OCI-LY1 (cell line): Measurements from ENCODE around the gene NUP98.

Source experiments
- H2AFZ ChIP-seq: fragments of 200-600 bp; sonication (generic), shearing (Covaris generic); 2 replicates; pipeline ENCODE4 v1.6.0; 2014; ENCODE audit warnings: antibody characterized with exemption, mild to moderate bottlenecking, low read length
- H3F3A ChIP-seq: fragments of 200-600 bp; sonication (generic), shearing (Covaris generic); 2 replicates; pipeline ENCODE4 v1.6.0; 2014; ENCODE audit warnings: mild to moderate bottlenecking, antibody characterized with exemption, low read length, moderate library complexity; ENCODE audit not compliant: insufficient read depth
- H3K27ac ChIP-seq: fragments of 200-600 bp; sonication (generic); 2 replicates; pipeline ENCODE4 v1.5.1; 2014; ENCODE audit warnings: low read length, mixed run types, mild to moderate bottlenecking, low read depth; ENCODE audit not compliant: poor library complexity, severe bottlenecking
- H3K27me3 ChIP-seq: fragments of 200-600 bp; sonication (generic); 2 replicates; pipeline ENCODE4 v1.6.0; 2014; ENCODE audit warnings: antibody characterized with exemption, mild to moderate bottlenecking, low read length, moderate library complexity; ENCODE audit not compliant: insufficient read depth
- H3K36me3 ChIP-seq: fragments of 200-600 bp; sonication (generic); 2 replicates; pipeline ENCODE4 v1.6.1; 2014; ENCODE audit warnings: mild to moderate bottlenecking, antibody characterized with exemption, low read length, moderate library complexity, mixed read lengths; ENCODE audit not compliant: insufficient read depth
- H3K4me1 ChIP-seq: fragments of 200-600 bp; sonication (generic); 2 replicates; pipeline ENCODE4 v1.5.1; 2014; ENCODE audit warnings: mild to moderate bottlenecking, low read length, moderate library complexity; ENCODE audit not compliant: insufficient read depth, severe bottlenecking
- H3K4me2 ChIP-seq: fragments of 200-600 bp; sonication (generic), shearing (Covaris generic); 2 replicates; pipeline ENCODE4 v1.6.1; 2014; ENCODE audit warnings: low read length
- H3K4me3 ChIP-seq: fragments of 200-600 bp; sonication (generic); 2 replicates; pipeline ENCODE4 v1.5.1; 2014; ENCODE audit warnings: low read length, low read depth, mild to moderate bottlenecking, mixed read lengths; ENCODE audit not compliant: poor library complexity, severe bottlenecking
- H3K79me2 ChIP-seq: fragments of 200-600 bp; shearing (Covaris generic); 2 replicates; pipeline ENCODE4 v1.6.1; 2016; ENCODE audit warnings: mixed run types, low read length, mixed read lengths; ENCODE audit not compliant: insufficient read depth
- H3K9ac ChIP-seq: fragments of 200-600 bp; sonication (generic), shearing (Covaris generic); 2 replicates; pipeline ENCODE4 v1.6.1; 2014; ENCODE audit warnings: mild to moderate bottlenecking, low read length, mixed read lengths
- H3K9me2 ChIP-seq: fragments of 200-600 bp; sonication (generic), shearing (Covaris generic); 2 replicates; pipeline ENCODE4 v1.6.1; 2014; ENCODE audit warnings: low read depth, mild to moderate bottlenecking, low read length, mixed read lengths
- H3K9me3 ChIP-seq: fragments of 200-600 bp; shearing (Covaris generic); 2 replicates; pipeline ENCODE4 v1.6.1; 2014; ENCODE audit warnings: low read length, mixed read lengths
- H4K20me1 ChIP-seq: fragments of 200-600 bp; sonication (generic), shearing (Covaris generic); 2 replicates; pipeline ENCODE4 v1.6.0; 2016; ENCODE audit warnings: mild to moderate bottlenecking, low read length; ENCODE audit not compliant: insufficient read depth
- EZH2 ChIP-seq: fragments of 200-600 bp; sonication (generic), shearing (Covaris generic); IDR thresholded peaks from 2 replicates; pipeline ENCODE4 v1.8.0; 2017; ENCODE audit warnings: borderline replicate concordance, mixed run types, mild to moderate bottlenecking, antibody characterized with exemption, low read length, moderate library complexity, mixed read lengths
- TF ChIP-seq, protein P1 (sequence below): fragments of 200-600 bp; sonication (generic), shearing (Covaris generic); IDR thresholded peaks from 2 replicates; pipeline ENCODE4 v1.5.1; 2017; ENCODE audit warnings: mild to moderate bottlenecking, antibody characterized with exemption, low read length, moderate library complexity, mixed read lengths

NUP98 gene

DNA sequence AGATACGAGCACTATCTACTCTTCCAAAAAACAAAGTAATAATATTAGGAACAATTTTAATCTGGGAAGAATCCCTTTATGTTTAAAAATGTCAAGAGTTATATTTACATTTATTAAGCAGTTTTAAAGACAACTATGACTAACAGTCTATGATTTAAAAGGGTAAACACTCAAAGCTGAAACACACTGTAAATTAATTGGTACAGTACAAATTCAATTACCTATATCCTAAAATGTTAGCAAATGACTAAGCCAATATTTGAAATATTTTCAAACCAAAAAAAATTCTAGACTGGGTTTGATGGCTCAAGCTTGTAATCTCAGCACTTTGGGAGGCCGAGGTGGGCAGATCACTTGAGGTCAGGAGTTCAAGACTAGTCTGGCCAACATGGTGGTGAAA is 90.2 kb downstream of the NUP98 start:
- no peaks in the 10 kb centered on the region for H3K9me3 ChIP-seq
- H3K4me3 ChIP-seq: no peak overlapping the region
- H3K9ac ChIP-seq: no peak overlapping the region
- H3K27me3 ChIP-seq: no peaks in the 10 kb centered on the region
- H3K4me1 ChIP-seq: no peaks in the 10 kb centered on the region
- no peak overlapping the region for H2AFZ ChIP-seq
- no peak overlapping the region for H3K27ac ChIP-seq
- no peak for TF ChIP-seq EZH2
- TF ChIP-seq, protein P1, sequence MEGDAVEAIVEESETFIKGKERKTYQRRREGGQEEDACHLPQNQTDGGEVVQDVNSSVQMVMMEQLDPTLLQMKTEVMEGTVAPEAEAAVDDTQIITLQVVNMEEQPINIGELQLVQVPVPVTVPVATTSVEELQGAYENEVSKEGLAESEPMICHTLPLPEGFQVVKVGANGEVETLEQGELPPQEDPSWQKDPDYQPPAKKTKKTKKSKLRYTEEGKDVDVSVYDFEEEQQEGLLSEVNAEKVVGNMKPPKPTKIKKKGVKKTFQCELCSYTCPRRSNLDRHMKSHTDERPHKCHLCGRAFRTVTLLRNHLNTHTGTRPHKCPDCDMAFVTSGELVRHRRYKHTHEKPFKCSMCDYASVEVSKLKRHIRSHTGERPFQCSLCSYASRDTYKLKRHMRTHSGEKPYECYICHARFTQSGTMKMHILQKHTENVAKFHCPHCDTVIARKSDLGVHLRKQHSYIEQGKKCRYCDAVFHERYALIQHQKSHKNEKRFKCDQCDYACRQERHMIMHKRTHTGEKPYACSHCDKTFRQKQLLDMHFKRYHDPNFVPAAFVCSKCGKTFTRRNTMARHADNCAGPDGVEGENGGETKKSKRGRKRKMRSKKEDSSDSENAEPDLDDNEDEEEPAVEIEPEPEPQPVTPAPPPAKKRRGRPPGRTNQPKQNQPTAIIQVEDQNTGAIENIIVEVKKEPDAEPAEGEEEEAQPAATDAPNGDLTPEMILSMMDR: no peak
- peaks cover 89% of the 10 kb centered on the region for H3K36me3 ChIP-seq
- no peaks in the 10 kb centered on the region for H3K79me2 ChIP-seq
- no peaks in the 10 kb centered on the region for H3K9me2 ChIP-seq
- no peak overlapping the region for H3K4me2 ChIP-seq
- H4K20me1 ChIP-seq: no peaks in the 10 kb centered on the region
- no peaks in the 10 kb centered on the region for H3F3A ChIP-seq

DNA sequence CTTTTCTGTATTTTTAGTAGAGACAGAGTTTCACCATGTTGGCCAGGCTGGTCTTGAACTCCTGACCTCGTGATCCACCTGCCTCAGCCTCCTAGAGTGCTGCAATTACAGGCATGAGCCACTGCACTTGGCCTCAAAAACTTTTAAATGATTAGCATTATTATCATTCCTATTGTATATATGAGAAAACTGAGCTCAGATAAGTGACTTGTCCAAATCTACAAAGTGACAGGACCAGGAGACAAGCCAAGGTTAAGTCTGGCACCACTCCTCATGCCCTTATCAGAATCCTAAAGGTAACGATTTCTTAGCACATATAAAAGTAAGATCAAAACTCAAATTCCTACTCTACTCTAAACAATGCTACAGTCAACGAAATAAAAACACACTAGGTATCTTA is 94.0 kb downstream of the NUP98 start:
- Histone ChIP-seq H3K36me3 (peaks cover 92% of the 10 kb centered on the region), H3K27me3 (no peaks in the 10 kb centered on the region), H3K9ac (no peak overlapping the region), H3K4me2 (no peak overlapping the region), H3F3A (no peaks in the 10 kb centered on the region), H3K9me2 (no peaks in the 10 kb centered on the region), H3K27ac (no peak overlapping the region), H4K20me1 (no peaks in the 10 kb centered on the region), H3K9me3 (no peaks in the 10 kb centered on the region), H2AFZ (no peak overlapping the region), H3K79me2 (no peaks in the 10 kb centered on the region), H3K4me3 (no peak overlapping the region), H3K4me1 (no peaks in the 10 kb centered on the region)
- TF ChIP-seq EZH2: no peak
- TF ChIP-seq, protein P1: no peak

- H3K36me3 ChIP-seq: peaks cover 95% of the 10 kb centered on the region
These were observed 96.4 kb downstream of the NUP98 start for GRCh38 chr11:3700910-3701309.

More at GRCh38 chr11:3700910-3701309, 96.4 kb downstream of the NUP98 start:
- no peaks in the 10 kb centered on the region for H3K27me3 ChIP-seq
- H3K9ac ChIP-seq: no peak overlapping the region
- H2AFZ ChIP-seq: no peak overlapping the region
- no peaks in the 10 kb centered on the region for H3K4me1 ChIP-seq
- no peaks in the 10 kb centered on the region for H3K79me2 ChIP-seq
- H3K9me3 ChIP-seq: no peaks in the 10 kb centered on the region
- no peak overlapping the region for H3K4me3 ChIP-seq
- TF ChIP-seq, protein P1: no peak
- TF ChIP-seq EZH2: no peak
- H3K9me2 ChIP-seq: no peaks in the 10 kb centered on the region
- H3F3A ChIP-seq: no peaks in the 10 kb centered on the region
- H3K27ac ChIP-seq: no peak overlapping the region
- no peak overlapping the region for H3K4me2 ChIP-seq
- H4K20me1 ChIP-seq: no peaks in the 10 kb centered on the region
